ENCODE data around the gene NSD2.

GRCh38 chr4:1851575-1852410 is 19.4 kb upstream of the NSD2 start:
- no peak for TF ChIP-seq POLR2A (IDR thresholded peaks at IDR 0.05)
- TF ChIP-seq, protein P1, sequence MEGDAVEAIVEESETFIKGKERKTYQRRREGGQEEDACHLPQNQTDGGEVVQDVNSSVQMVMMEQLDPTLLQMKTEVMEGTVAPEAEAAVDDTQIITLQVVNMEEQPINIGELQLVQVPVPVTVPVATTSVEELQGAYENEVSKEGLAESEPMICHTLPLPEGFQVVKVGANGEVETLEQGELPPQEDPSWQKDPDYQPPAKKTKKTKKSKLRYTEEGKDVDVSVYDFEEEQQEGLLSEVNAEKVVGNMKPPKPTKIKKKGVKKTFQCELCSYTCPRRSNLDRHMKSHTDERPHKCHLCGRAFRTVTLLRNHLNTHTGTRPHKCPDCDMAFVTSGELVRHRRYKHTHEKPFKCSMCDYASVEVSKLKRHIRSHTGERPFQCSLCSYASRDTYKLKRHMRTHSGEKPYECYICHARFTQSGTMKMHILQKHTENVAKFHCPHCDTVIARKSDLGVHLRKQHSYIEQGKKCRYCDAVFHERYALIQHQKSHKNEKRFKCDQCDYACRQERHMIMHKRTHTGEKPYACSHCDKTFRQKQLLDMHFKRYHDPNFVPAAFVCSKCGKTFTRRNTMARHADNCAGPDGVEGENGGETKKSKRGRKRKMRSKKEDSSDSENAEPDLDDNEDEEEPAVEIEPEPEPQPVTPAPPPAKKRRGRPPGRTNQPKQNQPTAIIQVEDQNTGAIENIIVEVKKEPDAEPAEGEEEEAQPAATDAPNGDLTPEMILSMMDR (IDR thresholded peaks at IDR 0.05), result no peak
- no peak for TF ChIP-seq EP300 (IDR thresholded peaks at IDR 0.05)

Measured in ovary (tissue), 3 donors.